ENCODE results near the gene CNTNAP1.
"Not testable (repeated sequence)": the region's sequence is repeated elsewhere in the genome, so short reads cannot be mapped to it uniquely, and the experiment has no call there.

The CNTNAP1 gene

GRCh38 chr17:42681976-42682721 is at the start of gene CNTNAP1:
CNTNAP1 (plus strand) TSS chr17:42682531; CDS start chr17:42682830, 299 bp downstream.
- DNase-seq (ENCODE audit: low read depth), result no peak

GRCh38 chr17:42632949-42633444 is 49.3 kb upstream of the CNTNAP1 start:
- no peak for DNase-seq (ENCODE audit: low read depth)

- no peak for DNase-seq (ENCODE audit: low read depth)
Observed at GRCh38 chr17:42639525-42640113, 42.7 kb upstream of the CNTNAP1 start.

- no peak for DNase-seq (ENCODE audit: low read depth)
Observed at GRCh38 chr17:42640121-42640520, 42.2 kb upstream of the CNTNAP1 start.

- no peak for DNase-seq (ENCODE audit: low read depth)
Observed at GRCh38 chr17:42642336-42642735, 40.0 kb upstream of the CNTNAP1 start.

- DNase-seq (ENCODE audit: low read depth), result no peak
Observed at GRCh38 chr17:42647778-42648177, 34.6 kb upstream of the CNTNAP1 start.

GRCh38 chr17:42651392-42651791 is 30.9 kb upstream of the CNTNAP1 start:
- no peak for DNase-seq (ENCODE audit: low read depth)

GRCh38 chr17:42653179-42654124 is 28.9 kb upstream of the CNTNAP1 start:
- DNase-seq (ENCODE audit: low read depth), result no peak

- no peak for DNase-seq (ENCODE audit: low read depth)
Observed at GRCh38 chr17:42655528-42655927, 26.8 kb upstream of the CNTNAP1 start.

GRCh38 chr17:42657824-42658588 is 24.3 kb upstream of the CNTNAP1 start:
- no peak for DNase-seq (ENCODE audit: low read depth)

GRCh38 chr17:42659079-42659931 is 23.0 kb upstream of the CNTNAP1 start, which contains the start of gene TUBG2:
TUBG2 (plus strand) TSS chr17:42659284; CDS start chr17:42659504, 220 bp downstream.
- peak; percentile 61 for DNase-seq (ENCODE audit: low read depth)

- not testable (repeated sequence) for DNase-seq (ENCODE audit: low read depth)
Observed at GRCh38 chr17:42659932-42660274, 22.4 kb upstream of the CNTNAP1 start.

- no peak for DNase-seq (ENCODE audit: low read depth)
Observed at GRCh38 chr17:42660692-42661345, 21.5 kb upstream of the CNTNAP1 start.

GRCh38 chr17:42665581-42666001 is 16.7 kb upstream of the CNTNAP1 start:
- no peak for DNase-seq (ENCODE audit: low read depth)

- not testable (repeated sequence) for DNase-seq (ENCODE audit: low read depth)
Observed at GRCh38 chr17:42666126-42666525, 16.2 kb upstream of the CNTNAP1 start.

GRCh38 chr17:42667088-42667951 is 15.0 kb upstream of the CNTNAP1 start:
- DNase-seq (ENCODE audit: low read depth), result no peak

GRCh38 chr17:42669705-42669976 is 12.7 kb upstream of the CNTNAP1 start:
- no peak for DNase-seq (ENCODE audit: low read depth)

- no peak for DNase-seq (ENCODE audit: low read depth)
Observed at GRCh38 chr17:42669977-42670788, 12.1 kb upstream of the CNTNAP1 start.

All from activated T-cell treated with anti-CD3 and anti-CD28 coated beads for 1 hour (primary cell).